HepG2 (cell line): ENCODE data around the gene DNAAF3. TPM values are rescaled to one million over a fixed set of nuclear protein-coding genes. Genes with fewer than 3 reads are reported as not detected.

Experiments
- BRF2 ChIP-seq: sonication (generic); formaldehyde crosslinking; IDR thresholded peaks from 2 replicates; pipeline ENCODE4 v1.8.1; 2022; ENCODE audit warnings: mild to moderate bottlenecking, missing genetic modification reagents
- HIVEP1 ChIP-seq: sonication (generic); formaldehyde crosslinking; IDR thresholded peaks from 2 replicates; pipeline ENCODE4 v1.4.0; 2020; ENCODE audit warnings: mild to moderate bottlenecking, missing genetic modification reagents
- IKZF4 ChIP-seq: sonication (generic); formaldehyde crosslinking; IDR thresholded peaks from 2 replicates; pipeline ENCODE4 v1.5.1; 2020; ENCODE audit warnings: borderline replicate concordance, mild to moderate bottlenecking, low read depth, missing genetic modification reagents; ENCODE audit errors: not compliant biosample characterization
- KDM1A ChIP-seq: IDR thresholded peaks from 2 replicates; pipeline ENCODE4 v1.6.1; 2016; ENCODE audit warnings: missing compliant biosample characterization
- POLR2A ChIP-seq, 2 experiments: IDR thresholded peaks; 2 replicates each; pipeline ENCODE4 v1.6.1; 2011; ENCODE audit warnings: low read depth in 2 of 2, low read length in 2 of 2, mild to moderate bottlenecking in 1 of 2, moderate library complexity in 1 of 2; ENCODE audit not compliant: insufficient read depth in 1 of 2
- RBM39 ChIP-seq: fragments of 200-400 bp; formaldehyde crosslinking; IDR thresholded peaks from one replicate; pipeline ENCODE4 v1.6.1; 2018; ENCODE audit warnings: antibody characterized with exemption, mild to moderate bottlenecking, low read depth, low read length; ENCODE audit not compliant: poor library complexity, severe bottlenecking
- SAP130 ChIP-seq: IDR thresholded peaks from 2 replicates; pipeline ENCODE4 v1.6.1; 2016; ENCODE audit warnings: low read depth
- SKI ChIP-seq: fragments of 450-650 bp; IDR thresholded peaks from one replicate; pipeline ENCODE4 v1.6.1; 2018; ENCODE audit warnings: mild to moderate bottlenecking; ENCODE audit not compliant: partially characterized antibody
- TCF12 ChIP-seq, 2 experiments: fragments of 450-650 bp in 1 of 2; sonication (generic) in 1 of 2; formaldehyde crosslinking in 1 of 2; IDR thresholded peaks; 2 replicates each; pipeline versions ENCODE4 v1.6.1 to v1.8.0; 2017 to 2022; ENCODE audit warnings: antibody characterized with exemption in 1 of 2, mild to moderate bottlenecking in 1 of 2, missing genetic modification reagents in 1 of 2, moderate library complexity in 1 of 2
- ZHX2 ChIP-seq, 2 experiments: sonication (generic) in 1 of 2; formaldehyde crosslinking in 1 of 2; IDR thresholded peaks; 2 replicates each; pipeline versions ENCODE4 v1.6.1 to v1.9.0; 2014 to 2022; ENCODE audit warnings: antibody characterized with exemption in 1 of 2, borderline replicate concordance in 1 of 2, inconsistent platforms in 1 of 2, low read depth in 1 of 2, missing genetic modification reagents in 1 of 2
- ZNF335 ChIP-seq: sonication (generic); formaldehyde crosslinking; IDR thresholded peaks from 2 replicates; pipeline ENCODE4 v1.4.0; 2020; ENCODE audit warnings: missing genetic modification reagents
- ZNF580 ChIP-seq: IDR thresholded peaks from 2 replicates; pipeline ENCODE4 v1.6.1; 2016; ENCODE audit warnings: low read depth, borderline replicate concordance
- ZNF597 ChIP-seq: sonication (generic); formaldehyde crosslinking; IDR thresholded peaks from 2 replicates; pipeline ENCODE4 v1.5.0; 2020; ENCODE audit warnings: missing genetic modification reagents
- ZNF674 ChIP-seq: sonication (generic); formaldehyde crosslinking; IDR thresholded peaks from 2 replicates; pipeline ENCODE4 v1.5.0; 2020; ENCODE audit warnings: low read depth, mild to moderate bottlenecking, missing genetic modification reagents
- ZNF704 ChIP-seq: sonication (generic); formaldehyde crosslinking; IDR thresholded peaks from 2 replicates; pipeline ENCODE4 v1.8.1; 2023; ENCODE audit warnings: mild to moderate bottlenecking, inconsistent platforms, moderate library complexity, missing genetic modification reagents, borderline replicate concordance
- ZNF790 ChIP-seq: sonication (generic); formaldehyde crosslinking; IDR thresholded peaks from 2 replicates; pipeline ENCODE4 v1.8.0; 2022; ENCODE audit warnings: missing genetic modification reagents, mild to moderate bottlenecking, borderline replicate concordance
- ZSCAN12 ChIP-seq: sonication (generic); formaldehyde crosslinking; IDR thresholded peaks from 2 replicates; pipeline ENCODE4 v1.9.0; 2021; ENCODE audit warnings: mild to moderate bottlenecking, missing genetic modification reagents
- ZZZ3 ChIP-seq: sonication (generic); formaldehyde crosslinking; IDR thresholded peaks from 2 replicates; pipeline ENCODE4 v1.4.0; 2020; ENCODE audit warnings: missing genetic modification reagents, mild to moderate bottlenecking, borderline replicate concordance
- polyA plus RNA-seq, 8 experiments: library from polyadenylated mRNA; depleted of rRNA in 3 of 8; stranded (reverse) in 7 of 8; unstranded in 1 of 8; fragments of >200 nt; fragmentation: Illumina TruSeq in 4 of 8; extraction: Trizol in 4 of 8; gene quantifications; 2 replicates each; pipeline versions ENCODE4 v1.2.1 to v1.2.3, GENCODE V29; 2011 to 2016; ENCODE audit warnings: low read depth in 4 of 8, missing spikeins in 1 of 8, mixed read lengths in 1 of 8; ENCODE audit not compliant: insufficient read depth in 1 of 8
- total RNA-seq, 5 experiments: library from RNA; depleted of rRNA; stranded (reverse); fragments of >200 nt; fragmentation: Illumina TruSeq; extraction: Trizol; gene quantifications; 2 replicates each; pipeline ENCODE4 v1.2.3, GENCODE V29; 2016; ENCODE audit warnings: low read depth in 1 of 5

Gene DNAAF3
- total and polyA plus RNA-seq, 2 of the 13 experiments (the other 11 are each of a cell fraction or from before 2014, with no cell fraction given), result 0.30 to 0.40 TPM

- TF ChIP-seq ZZZ3 (CRISPR knock-in tag), result peak; percentile 30; the same call in 1 of the 2 replicates
- TF ChIP-seq ZHX2 (IDR thresholded peaks at IDR 0.05; ENCODE audit: low read depth), result no peak
- no peak for TF ChIP-seq ZHX2 (CRISPR knock-in tag; IDR thresholded peaks at IDR 0.05; ENCODE audit: borderline replicate concordance)
- peak; percentile 71 for TF ChIP-seq RBM39
- TF ChIP-seq ZNF790 (CRISPR knock-in tag), result no peak; the same call in 1 of the 2 replicates
- TF ChIP-seq TCF12 (IDR thresholded peaks at IDR 0.05), result no peak
- TF ChIP-seq TCF12 (CRISPR knock-in tag; IDR thresholded peaks at IDR 0.05), result no peak
- TF ChIP-seq ZNF704 (CRISPR knock-in tag), result peak; percentile 73; the same call in 1 of the 2 replicates
- TF ChIP-seq POLR2A (IDR thresholded peaks at IDR 0.05; ENCODE audit: insufficient read depth in 1 of 2, low read depth in 2 of 2, low read length in 2 of 2), result peak in 1 of 2 experiments; percentile 30; a peak in 2 of 4 replicates
- TF ChIP-seq ZNF597, result no peak
- TF ChIP-seq ZNF580 (CRISPR knock-in tag), result peak; percentile 18; the same call in 1 of the 2 replicates
- TF ChIP-seq BRF2 (CRISPR knock-in tag), result no peak
- TF ChIP-seq IKZF4 (CRISPR knock-in tag), result no peak
- no peak for TF ChIP-seq SKI
- peak; percentile 63; the same call in 1 of the 2 replicates for TF ChIP-seq HIVEP1 (CRISPR knock-in tag)
- no peak for TF ChIP-seq ZNF674 (CRISPR knock-in tag)
- no peak for TF ChIP-seq ZSCAN12 (CRISPR knock-in tag)
- TF ChIP-seq KDM1A (CRISPR knock-in tag), result no peak
- TF ChIP-seq SAP130 (CRISPR knock-in tag), result peak; percentile 88
- no peak for TF ChIP-seq ZNF335 (CRISPR knock-in tag)
Observed at GRCh38 chr19:55209693-55210472, 43.5 kb upstream of the DNAAF3 start (continued).
